GM12878 (cell line): ENCODE results near the gene DNMT3A. TPM values are rescaled to one million over a fixed set of nuclear protein-coding genes. Genes with fewer than 3 reads are reported as not detected.

Experiments
- ATAC-seq: fragments of 200-7000 bp; cut with Tn5 transposase; 3 replicates; pipeline ENCODE4 v1.9.1; 2020; ENCODE audit warnings: mild to moderate bottlenecking, moderate library complexity
- BruUV-seq: library from RNA; stranded (reverse); fragments of 400-500 nt; replicated peaks from 2 replicates; lab custom pipeline; 2021; lab: Mats Ljungman, UMichigan
- CTCF ChIA-PET: fragments of 300-600 bp; sonication (Branson Sonifier 250); formaldehyde crosslinking; extraction: SDS; loops from one replicate; lab custom pipeline; 2021; ENCODE audit warnings: inconsistent platforms; lab: Yijun Ruan, JAX
- POLR2A ChIA-PET: fragments of 350-600 bp; formaldehyde crosslinking; extraction: SDS; loops from one replicate; lab custom pipeline; 2021; ENCODE audit warnings: inconsistent platforms; lab: Charles Lee
- RAD21 ChIA-PET: fragments of 300-600 bp; sonication (Branson Sonifier 250); formaldehyde crosslinking; loops from one replicate; lab custom pipeline; 2023; ENCODE audit warnings: antibody characterized with exemption; ENCODE audit not compliant: unreplicated experiment; lab: Charles Lee
- SMC1A ChIA-PET: fragments of 300-600 bp; sonication (Branson Sonifier 250); formaldehyde crosslinking; loops from one replicate; lab custom pipeline; 2023; ENCODE audit not compliant: unreplicated experiment, uncharacterized antibody; lab: Charles Lee
- DNase-seq: peaks from one replicate; pipeline ENCODE4 v3.0.0-alpha.2; 2011; ENCODE audit warnings: low read depth, low spot score
- FAIRE-seq: peaks from 3 replicates; lab custom pipeline; 2011; peaks lifted over from hg19 to GRCh38; lab: Jason Lieb, UNC
- H2AFZ ChIP-seq: 2 replicates; pipeline ENCODE4 v1.6.0; 2011; ENCODE audit warnings: low read depth, low read length, control low read depth; ENCODE audit not compliant: control insufficient read depth
- H3K27ac ChIP-seq: 2 replicates; pipeline ENCODE4 v1.5.1; 2011; ENCODE audit warnings: control low read depth; ENCODE audit not compliant: control insufficient read depth, insufficient read depth
- H3K27me3 ChIP-seq, 2 experiments: replicated peaks in 1 of 2; 2 replicates each; pipeline versions ENCODE4 v1.6.0 to v1.6.1; 2011; ENCODE audit warnings: low read length in 1 of 2; ENCODE audit not compliant: control insufficient read depth in 2 of 2, insufficient read depth in 2 of 2
- H3K36me3 ChIP-seq, 2 experiments: 2 replicates each; pipeline ENCODE4 v1.5.1; 2011; ENCODE audit warnings: low read length in 1 of 2; ENCODE audit not compliant: control insufficient read depth in 2 of 2, insufficient read depth in 2 of 2
- H3K4me1 ChIP-seq: 2 replicates; pipeline ENCODE4 v1.6.1; 2011; ENCODE audit warnings: mild to moderate bottlenecking, low read length, moderate library complexity, mixed read lengths; ENCODE audit not compliant: control insufficient read depth, insufficient read depth
- H3K4me2 ChIP-seq: 2 replicates; pipeline ENCODE4 v1.6.0; 2011; ENCODE audit warnings: control low read depth; ENCODE audit not compliant: control insufficient read depth, insufficient read depth
- H3K4me3 ChIP-seq: fragments of 200-600 bp; sonication (generic); 2 replicates; pipeline ENCODE4 v1.5.1; 2016
- H3K79me2 ChIP-seq: 2 replicates; pipeline ENCODE4 v1.6.0; 2011; ENCODE audit warnings: low read length; ENCODE audit not compliant: control insufficient read depth, insufficient read depth
- H3K9ac ChIP-seq: 2 replicates; pipeline ENCODE4 v1.8.0; 2011; ENCODE audit warnings: low read length, control low read depth, mixed read lengths; ENCODE audit not compliant: control insufficient read depth, insufficient read depth
- H3K9me3 ChIP-seq: replicated peaks from 3 replicates; pipeline ENCODE4 v1.5.1; 2011; ENCODE audit warnings: mild to moderate bottlenecking, low read length; ENCODE audit not compliant: control insufficient read depth, insufficient read depth
- H4K20me1 ChIP-seq: 2 replicates; pipeline ENCODE4 v1.6.0; 2011; ENCODE audit not compliant: control insufficient read depth, insufficient read depth
- CHD2 ChIP-seq: IDR thresholded peaks from 2 replicates; pipeline ENCODE4 v1.6.1; 2011; ENCODE audit warnings: low read depth, low read length, improper control_type of control experiment, borderline replicate concordance
- FOS ChIP-seq: IDR thresholded peaks from 3 replicates; pipeline ENCODE4 v1.6.1; 2011; ENCODE audit warnings: borderline replicate concordance; ENCODE audit not compliant: insufficient read length; ENCODE audit errors: extremely low read depth
- HSF1 ChIP-seq: fragments of 150-350 bp; IDR thresholded peaks from 2 replicates; pipeline ENCODE4 v1.6.1; 2014; ENCODE audit warnings: mild to moderate bottlenecking, low read depth, low read length
- REST ChIP-seq: IDR thresholded peaks from 2 replicates; pipeline ENCODE4 v1.6.1; 2012; ENCODE audit warnings: mild to moderate bottlenecking, low read depth, low read length
- WGBS: methylation state at CpG from one replicate; pipeline ENCODE4 v1.1.6; 2016; ENCODE audit warnings: low lambda C conversion rate; ENCODE audit not compliant: insufficient replicate concordance, insufficient coverage; ENCODE audit errors: missing lambda C conversion rate; 5-methylcytosine and 5-hydroxymethylcytosine counted together
- in situ Hi-C: fragments of 300-500 bp; cut with MboI; formaldehyde crosslinking; loops from 9 replicates; pipeline ENCODE4 v1.14.3; 2018; ENCODE audit warnings: mixed read lengths
- intact Hi-C: fragments of 100-400 bp; cut with micrococcal nuclease; formaldehyde crosslinking; loops from one replicate; pipeline ENCODE4 v1.14.2; 2022; ENCODE audit not compliant: unreplicated experiment
- polyA plus RNA-seq, 11 experiments: library from polyadenylated mRNA; depleted of rRNA in 4 of 11; unstranded in 6 of 11; stranded (reverse) in 5 of 11; fragments of >200 nt; fragmentation: Nextera tagmentation in 4 of 11; fragmentation: Illumina TruSeq in 1 of 11; extraction: Ambion mirVana in 4 of 11; extraction: Trizol in 1 of 11; gene quantifications; 1 replicate in 1 of 11; 2 replicates in 10 of 11; pipeline versions ENCODE4 v1.2.1 to v1.2.3, GENCODE V29; 2011 to 2016; ENCODE audit warnings: inconsistent platforms in 2 of 11, missing spikeins in 2 of 11, low read depth in 1 of 11
- total RNA-seq, 4 experiments: library from RNA; depleted of rRNA in 3 of 4; stranded (reverse); fragments of >200 nt in 3 of 4; fragmentation: Illumina TruSeq in 1 of 4; extraction: Trizol in 1 of 4; gene quantifications; 2 replicates each; pipeline versions ENCODE4 v1.2.1 to v1.2.3, GENCODE V29; 2013 to 2021
- TF ChIP-seq, protein P1 (sequence below): fragments of 450-650 bp; IDR thresholded peaks from 2 replicates; pipeline ENCODE4 v1.6.1; 2017; ENCODE audit warnings: mild to moderate bottlenecking, moderate library complexity

The DNMT3A gene
- total and polyA plus RNA-seq, 10 of the 15 experiments (the other 5 are each of a cell fraction or from before 2014, with no cell fraction given): 7.4 to 51.6 (median 17.4) TPM

DNA sequence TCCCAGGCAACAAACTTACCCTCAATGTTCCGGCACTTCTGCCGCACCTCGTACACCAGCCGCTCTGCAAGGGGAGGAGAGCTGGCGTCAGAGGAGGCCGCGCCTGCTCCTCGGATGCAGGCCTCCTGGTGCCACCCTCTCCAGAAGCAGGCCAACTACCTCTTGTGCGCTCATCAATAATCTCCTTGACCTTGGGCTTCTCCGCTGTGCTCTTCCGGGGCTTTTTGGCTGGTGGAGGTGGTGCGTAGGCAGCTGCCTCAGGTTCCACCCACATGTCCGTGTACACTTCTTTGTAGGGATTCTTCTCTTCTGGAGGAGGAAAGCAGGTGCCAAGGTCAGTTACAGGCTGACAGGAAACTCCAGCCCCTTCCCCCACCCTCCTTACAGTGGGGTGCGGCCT lies 95.7 kb downstream of the DNMT3A start:
- ChIA-PET RAD21 (no interaction called here), CTCF (interaction anchor here (1.1 kb wide), 1 partner anchor 49 kb away, joined by 3 read pairs; no protein-coding TSS in a partner anchor), SMC1A (no interaction called here)
- FAIRE-seq: no peak
- Histone ChIP-seq H3K79me2 (peaks cover 6% of the 10 kb centered on the region), H3K27me3 (no peaks in the 10 kb centered on the region), H3K27ac (no peak overlapping the region), H3K36me3 (peaks cover 18 to 38% of the 10 kb centered on the region in 2 experiments), H3K9ac (no peak overlapping the region), H3K4me3 (no peak overlapping the region), H3K9me3 (no peaks in the 10 kb centered on the region), H2AFZ (no peak overlapping the region)
- intact Hi-C loops: no loop called here
- no TSS peak for BruUV-seq
- no peak for TF ChIP-seq CHD2
- TF ChIP-seq, protein P1, sequence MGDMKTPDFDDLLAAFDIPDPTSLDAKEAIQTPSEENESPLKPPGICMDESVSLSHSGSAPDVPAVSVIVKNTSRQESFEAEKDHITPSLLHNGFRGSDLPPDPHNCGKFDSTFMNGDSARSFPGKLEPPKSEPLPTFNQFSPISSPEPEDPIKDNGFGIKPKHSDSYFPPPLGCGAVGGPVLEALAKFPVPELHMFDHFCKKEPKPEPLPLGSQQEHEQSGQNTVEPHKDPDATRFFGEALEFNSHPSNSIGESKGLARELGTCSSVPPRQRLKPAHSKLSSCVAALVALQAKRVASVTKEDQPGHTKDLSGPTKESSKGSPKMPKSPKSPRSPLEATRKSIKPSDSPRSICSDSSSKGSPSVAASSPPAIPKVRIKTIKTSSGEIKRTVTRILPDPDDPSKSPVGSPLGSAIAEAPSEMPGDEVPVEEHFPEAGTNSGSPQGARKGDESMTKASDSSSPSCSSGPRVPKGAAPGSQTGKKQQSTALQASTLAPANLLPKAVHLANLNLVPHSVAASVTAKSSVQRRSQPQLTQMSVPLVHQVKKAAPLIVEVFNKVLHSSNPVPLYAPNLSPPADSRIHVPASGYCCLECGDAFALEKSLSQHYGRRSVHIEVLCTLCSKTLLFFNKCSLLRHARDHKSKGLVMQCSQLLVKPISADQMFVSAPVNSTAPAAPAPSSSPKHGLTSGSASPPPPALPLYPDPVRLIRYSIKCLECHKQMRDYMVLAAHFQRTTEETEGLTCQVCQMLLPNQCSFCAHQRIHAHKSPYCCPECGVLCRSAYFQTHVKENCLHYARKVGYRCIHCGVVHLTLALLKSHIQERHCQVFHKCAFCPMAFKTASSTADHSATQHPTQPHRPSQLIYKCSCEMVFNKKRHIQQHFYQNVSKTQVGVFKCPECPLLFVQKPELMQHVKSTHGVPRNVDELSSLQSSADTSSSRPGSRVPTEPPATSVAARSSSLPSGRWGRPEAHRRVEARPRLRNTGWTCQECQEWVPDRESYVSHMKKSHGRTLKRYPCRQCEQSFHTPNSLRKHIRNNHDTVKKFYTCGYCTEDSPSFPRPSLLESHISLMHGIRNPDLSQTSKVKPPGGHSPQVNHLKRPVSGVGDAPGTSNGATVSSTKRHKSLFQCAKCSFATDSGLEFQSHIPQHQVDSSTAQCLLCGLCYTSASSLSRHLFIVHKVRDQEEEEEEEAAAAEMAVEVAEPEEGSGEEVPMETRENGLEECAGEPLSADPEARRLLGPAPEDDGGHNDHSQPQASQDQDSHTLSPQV: no peak
- TF ChIP-seq, all 136 proteins: peak for 0
- Histone ChIP-seq H3K4me1 (peaks cover 7% of the 10 kb centered on the region), H3K4me2 (no peak overlapping the region), H4K20me1 (no peaks in the 10 kb centered on the region)
- POLR2A ChIA-PET: no interaction called here
- 93% methylated on average over 14 of the region's 14 CpGs for WGBS
- DNase-seq (no peak), ATAC-seq (no peak)
- in situ Hi-C loops: no loop called here

GRCh38 chr2:25245141-25245540 lies 96.6 kb downstream of the DNMT3A start:
- BruUV-seq: no TSS peak
- FAIRE-seq: no peak
- no peak for TF ChIP-seq FOS
- TF ChIP-seq HSF1: no peak
- no peak for TF ChIP-seq REST

More at GRCh38 chr2:25245141-25245540, 96.6 kb downstream of the DNMT3A start:
- no peak overlapping the region for H3K27ac ChIP-seq
- intact Hi-C loops: no loop called here
- ATAC-seq (no peak), DNase-seq (no peak)
- ChIA-PET SMC1A (no interaction called here), CTCF (no interaction called here), POLR2A (no interaction called here), RAD21 (no interaction called here)
- in situ Hi-C loops: no loop called here
- peaks cover under 1% of the 10 kb centered on the region; the same call in 1 of the 2 replicates for H3K79me2 ChIP-seq
- H3K4me3 ChIP-seq: no peak overlapping the region
- H3K4me1 ChIP-seq: peaks cover under 1% of the 10 kb centered on the region
- no peak overlapping the region for H3K4me2 ChIP-seq
- H3K36me3 ChIP-seq: peaks cover 27 to 39% of the 10 kb centered on the region in 2 experiments
- no peaks in the 10 kb centered on the region for H3K9me3 ChIP-seq
- H3K27me3 ChIP-seq: no peaks in the 10 kb centered on the region
- no peaks in the 10 kb centered on the region for H4K20me1 ChIP-seq
- H3K9ac ChIP-seq: no peak overlapping the region
- WGBS: 87% methylated on average over 14 of the region's 14 CpGs
- H2AFZ ChIP-seq: no peak overlapping the region
